ENCODE results near the gene TMEM121B.
"Not testable (repeated sequence)": the region's sequence is repeated elsewhere in the genome, so short reads cannot be mapped to it uniquely, and the experiment has no call there.

The TMEM121B gene

DNA sequence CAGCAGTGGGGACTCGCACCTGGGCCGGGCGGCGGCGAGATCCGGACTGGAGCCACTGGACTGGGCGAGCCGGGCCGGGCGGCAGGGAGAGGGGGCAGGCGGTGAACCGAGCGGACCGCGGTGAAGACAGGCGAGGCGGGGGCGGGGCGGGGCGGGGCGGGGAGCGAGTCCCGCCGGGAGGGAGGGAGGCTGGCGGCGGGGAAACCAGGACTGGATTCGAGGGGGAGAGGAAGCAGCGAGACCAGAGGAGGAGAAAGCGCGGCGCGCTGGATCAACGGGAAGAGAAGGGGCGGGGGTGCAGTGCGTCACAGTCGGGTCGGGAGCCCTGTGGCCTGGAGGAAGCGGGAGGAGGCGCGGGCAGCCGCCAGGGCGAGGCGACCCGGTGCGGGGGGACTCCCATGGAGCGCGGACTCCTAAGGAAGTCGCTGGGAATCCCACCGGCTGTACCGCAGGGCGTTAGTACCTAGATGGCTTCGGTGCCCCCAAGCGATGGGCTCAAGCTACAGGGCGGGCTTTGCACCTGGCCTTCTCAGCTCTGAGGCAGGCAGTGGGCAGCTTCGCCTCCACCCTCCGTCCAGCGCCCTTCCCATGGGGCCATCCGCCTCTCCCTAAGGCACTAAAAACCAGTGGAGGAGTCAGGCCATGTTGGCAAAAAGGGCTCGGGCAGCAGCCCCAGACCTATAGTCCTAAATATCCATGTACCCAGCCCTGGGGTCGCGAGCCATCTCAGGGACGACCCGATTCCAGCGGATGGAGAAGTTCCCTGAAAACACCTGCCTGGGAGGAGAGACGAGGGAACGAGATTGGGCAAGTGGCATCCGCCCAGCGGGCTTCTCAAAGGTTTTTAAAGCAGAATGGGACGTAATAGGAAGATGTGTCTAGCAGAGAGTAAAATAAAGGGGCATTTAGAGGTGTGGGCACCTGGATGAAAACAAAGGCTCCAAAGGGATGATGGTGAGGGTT is at the start of gene TMEM121B:
TSS of gene TMEM121B (minus strand) at position 128 of the 963 bp plus-strand sequence. CDS start 233 bp downstream, outside the sequence.
- peak; percentile 64 for DNase-seq

- no peak for DNase-seq
Measured at GRCh38 chr22:17167486-17167885, 46.3 kb upstream of the TMEM121B start.

DNA sequence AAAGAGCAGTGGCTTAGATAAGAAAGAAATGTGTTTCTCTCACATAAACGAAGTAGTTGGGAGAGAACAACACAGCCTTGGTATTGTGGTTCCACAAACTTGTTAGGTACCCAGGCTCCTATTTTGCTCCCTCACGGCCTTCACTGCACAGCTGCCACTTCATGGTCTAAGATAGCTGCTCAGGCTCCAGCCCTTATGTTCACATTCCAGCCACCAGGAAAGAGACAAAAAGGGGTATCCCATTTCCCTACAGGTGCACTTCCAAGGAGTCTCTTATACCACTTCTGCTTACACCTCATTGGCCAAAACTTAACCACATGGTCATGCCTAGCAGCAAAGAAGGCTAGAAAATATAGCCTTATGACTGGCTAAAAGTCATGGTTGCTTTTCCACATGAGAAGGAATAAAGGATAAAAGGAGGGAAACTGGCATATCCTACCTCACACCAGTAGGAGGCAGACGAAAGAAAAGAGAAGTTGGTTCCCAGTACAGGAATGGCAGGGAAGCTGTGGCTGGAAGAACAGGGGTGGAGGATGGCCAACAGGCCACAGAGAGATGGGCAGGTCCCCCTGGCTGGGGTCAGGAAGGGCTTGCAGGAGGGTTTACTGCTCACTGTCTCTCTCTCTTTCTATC is 43.3 kb upstream of the TMEM121B start:
- DNase-seq = no peak

GRCh38 chr22:17162731-17163130 is 41.6 kb upstream of the TMEM121B start:
- DNase-seq = no peak

DNA sequence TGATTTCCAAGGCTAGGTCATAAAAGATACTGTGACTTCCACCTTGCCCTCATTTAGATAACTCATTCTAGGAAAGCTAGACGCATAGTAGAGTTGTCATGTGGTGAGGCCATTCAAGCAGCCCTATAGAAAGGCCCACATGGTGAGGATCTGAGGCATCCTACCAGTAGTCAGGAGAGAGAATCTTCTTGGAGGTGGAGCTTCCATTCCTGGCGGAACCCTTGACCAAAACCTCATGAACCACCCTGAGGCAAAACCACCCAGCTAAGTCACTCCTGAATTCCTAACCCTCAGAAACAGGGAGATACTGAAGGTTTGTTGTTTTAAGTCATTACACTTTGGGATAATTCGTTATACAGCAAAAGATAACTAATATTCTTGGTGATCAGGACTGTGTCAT is 40.8 kb upstream of the TMEM121B start:
- DNase-seq = no peak

DNA sequence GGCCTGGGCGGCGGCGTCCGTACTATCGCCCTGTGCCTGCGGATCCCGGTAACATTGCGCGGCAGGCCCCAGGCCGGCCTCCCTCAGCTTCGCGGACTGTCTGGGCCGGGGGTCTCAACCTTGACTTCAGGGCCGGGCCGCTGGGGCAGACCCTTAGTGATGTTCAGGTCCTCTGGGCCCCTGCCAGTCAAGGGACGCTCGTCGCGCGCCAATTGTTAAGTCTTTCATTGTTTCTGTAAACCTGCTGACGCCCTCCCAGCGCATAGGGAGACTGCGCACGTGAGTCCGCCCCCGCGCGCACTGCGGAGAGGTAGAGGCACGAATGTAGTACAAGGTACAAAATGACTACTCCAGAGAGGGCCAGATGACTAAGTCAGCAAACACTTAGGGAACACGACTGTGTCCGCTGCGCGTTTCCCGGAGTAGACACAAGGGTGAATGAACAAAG is 38.4 kb upstream of the TMEM121B start:
- no peak for DNase-seq

- DNase-seq = peak; percentile 64
Measured at GRCh38 chr22:17158568-17159503, 37.7 kb upstream of the TMEM121B start, which contains the start of gene HDHD5. HDHD5 (minus strand) TSS chr22:17159277; CDS start chr22:17159251, 26 bp downstream.

DNA sequence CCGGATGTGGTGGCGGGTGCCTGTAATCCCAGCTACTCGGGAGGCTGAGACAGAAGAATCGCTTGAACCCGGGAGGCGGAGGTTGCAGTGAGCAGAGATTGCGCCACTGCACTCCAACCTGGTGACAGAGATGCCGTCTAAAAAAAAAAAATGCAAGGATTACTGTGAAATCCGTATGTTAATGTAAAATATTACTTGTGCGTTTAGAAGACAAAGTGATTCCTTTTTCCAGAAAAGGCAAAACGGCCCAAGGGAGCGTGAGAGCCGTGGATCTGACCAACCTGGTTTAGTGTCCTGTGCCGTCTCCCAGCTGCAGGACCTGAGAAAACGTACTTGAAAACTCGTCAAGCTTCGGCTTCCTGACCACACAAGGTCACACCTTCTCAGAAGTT is 37.0 kb upstream of the TMEM121B start:
- DNase-seq = no peak

DNA sequence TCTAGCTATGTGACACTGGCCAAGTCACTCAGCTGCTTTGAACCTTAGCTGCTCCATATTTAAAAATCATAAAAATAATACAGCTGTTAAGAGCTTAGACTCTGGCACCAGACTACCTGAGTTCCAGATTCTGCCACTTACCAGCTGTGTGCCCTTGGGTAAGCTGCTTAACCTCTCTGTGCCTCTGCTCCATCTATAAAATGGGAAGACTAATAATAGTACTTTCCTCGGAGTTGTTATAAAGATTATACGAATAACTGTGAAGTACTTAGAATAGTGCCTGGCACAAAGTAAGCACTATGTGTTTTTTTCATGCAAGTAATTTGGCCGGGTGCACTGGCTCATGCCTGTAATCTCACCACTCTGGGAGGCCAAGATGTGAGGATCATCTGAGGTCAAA is 36.6 kb upstream of the TMEM121B start:
- DNase-seq = no peak

DNA sequence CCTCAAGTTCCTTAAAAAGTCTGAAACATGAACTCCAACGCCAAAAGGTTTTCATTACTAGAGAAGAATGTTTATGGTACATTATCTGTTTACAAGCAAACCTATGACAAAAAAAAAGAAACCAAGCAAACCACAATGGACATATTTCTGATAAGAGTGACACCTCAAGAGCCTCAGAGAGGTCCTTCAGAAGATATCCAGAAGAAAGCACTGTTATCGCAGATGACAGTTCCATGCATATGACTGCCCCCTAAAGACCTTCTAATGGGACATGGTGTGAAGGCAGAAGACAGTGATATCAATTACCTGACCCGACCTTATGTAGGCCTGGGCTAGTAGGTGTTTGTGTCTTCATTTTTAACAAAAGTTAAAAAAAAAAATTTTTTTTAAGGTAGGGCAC is 34.8 kb upstream of the TMEM121B start:
- DNase-seq = no peak

GRCh38 chr22:17152971-17153370 is 31.8 kb upstream of the TMEM121B start:
- DNase-seq = no peak

GRCh38 chr22:17152340-17152739 is 31.2 kb upstream of the TMEM121B start:
- no peak for DNase-seq

GRCh38 chr22:17149076-17149815 is 28.1 kb upstream of the TMEM121B start:
- no peak for DNase-seq

DNA sequence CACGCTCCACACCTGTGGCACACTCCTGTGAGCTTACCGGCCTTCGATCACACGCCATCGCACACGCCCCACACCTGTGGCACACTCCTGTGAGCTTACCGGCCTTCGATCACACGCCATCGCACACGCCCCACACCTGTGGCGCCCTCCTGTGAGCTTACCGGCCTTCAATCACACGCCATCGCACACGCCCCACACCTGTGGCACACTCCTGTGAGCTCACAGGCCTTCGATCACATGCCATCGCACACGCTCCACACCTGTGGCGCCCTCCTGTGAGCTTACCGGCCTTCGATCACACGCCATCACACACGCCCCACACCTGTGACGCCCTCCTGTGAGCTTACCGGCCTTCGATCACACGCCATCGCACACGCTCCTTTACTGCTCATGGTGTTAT is 26.3 kb upstream of the TMEM121B start:
- DNase-seq = not testable (repeated sequence)

DNA sequence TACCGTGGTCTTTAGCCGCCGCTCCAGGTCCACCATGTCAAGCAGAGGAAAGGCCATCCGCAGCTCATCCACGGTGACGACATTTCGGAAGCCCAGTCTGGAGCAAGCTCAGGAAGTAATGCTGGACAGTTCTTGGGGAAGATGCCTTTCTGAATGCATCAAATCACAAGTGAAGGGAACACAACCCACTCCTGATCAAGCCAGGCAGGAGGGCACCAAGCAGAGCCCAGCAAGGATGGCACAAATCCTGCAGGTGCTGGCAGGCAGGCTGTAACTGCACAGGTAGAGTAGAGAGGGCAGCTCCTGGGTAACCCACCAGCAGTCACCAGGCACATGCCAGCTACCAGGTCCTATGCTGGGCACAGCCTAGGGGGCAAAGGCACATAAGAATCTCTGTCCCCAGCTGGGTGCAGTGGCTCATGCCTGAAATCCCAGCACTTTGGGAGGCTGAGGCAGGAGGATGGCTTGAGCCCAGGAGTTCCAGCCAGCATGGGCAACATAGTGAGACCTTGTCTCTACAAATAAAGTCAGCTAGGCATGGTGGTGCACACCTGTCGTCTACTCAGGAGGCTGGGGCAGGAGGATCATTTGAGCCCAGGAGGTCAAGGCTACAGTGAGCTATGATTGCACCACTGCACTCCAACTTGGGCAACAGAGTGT is 24.0 kb upstream of the TMEM121B start:
- DNase-seq = no peak

DNA sequence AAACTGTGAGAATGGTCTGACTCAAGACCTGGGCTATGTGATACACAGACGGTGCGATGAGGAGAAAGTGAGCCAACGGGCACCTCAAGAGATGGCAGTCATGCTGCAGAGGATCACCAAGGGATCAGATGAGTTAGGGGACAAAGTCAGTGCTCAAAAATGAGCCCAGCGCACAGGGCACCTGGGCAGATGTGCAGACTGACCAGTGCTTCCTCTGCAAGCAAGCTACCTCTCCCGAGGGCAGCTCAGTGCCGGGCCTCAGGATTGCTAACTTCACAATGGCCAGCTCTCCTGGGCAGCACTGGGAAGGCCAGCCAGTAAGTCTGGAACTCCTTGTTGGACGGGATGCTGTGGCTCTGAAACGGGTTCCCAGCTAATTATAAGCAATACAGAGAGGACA is 22.7 kb upstream of the TMEM121B start:
- DNase-seq = no peak

GRCh38 chr22:17143101-17143500 is 21.9 kb upstream of the TMEM121B start:
- no peak for DNase-seq

DNA sequence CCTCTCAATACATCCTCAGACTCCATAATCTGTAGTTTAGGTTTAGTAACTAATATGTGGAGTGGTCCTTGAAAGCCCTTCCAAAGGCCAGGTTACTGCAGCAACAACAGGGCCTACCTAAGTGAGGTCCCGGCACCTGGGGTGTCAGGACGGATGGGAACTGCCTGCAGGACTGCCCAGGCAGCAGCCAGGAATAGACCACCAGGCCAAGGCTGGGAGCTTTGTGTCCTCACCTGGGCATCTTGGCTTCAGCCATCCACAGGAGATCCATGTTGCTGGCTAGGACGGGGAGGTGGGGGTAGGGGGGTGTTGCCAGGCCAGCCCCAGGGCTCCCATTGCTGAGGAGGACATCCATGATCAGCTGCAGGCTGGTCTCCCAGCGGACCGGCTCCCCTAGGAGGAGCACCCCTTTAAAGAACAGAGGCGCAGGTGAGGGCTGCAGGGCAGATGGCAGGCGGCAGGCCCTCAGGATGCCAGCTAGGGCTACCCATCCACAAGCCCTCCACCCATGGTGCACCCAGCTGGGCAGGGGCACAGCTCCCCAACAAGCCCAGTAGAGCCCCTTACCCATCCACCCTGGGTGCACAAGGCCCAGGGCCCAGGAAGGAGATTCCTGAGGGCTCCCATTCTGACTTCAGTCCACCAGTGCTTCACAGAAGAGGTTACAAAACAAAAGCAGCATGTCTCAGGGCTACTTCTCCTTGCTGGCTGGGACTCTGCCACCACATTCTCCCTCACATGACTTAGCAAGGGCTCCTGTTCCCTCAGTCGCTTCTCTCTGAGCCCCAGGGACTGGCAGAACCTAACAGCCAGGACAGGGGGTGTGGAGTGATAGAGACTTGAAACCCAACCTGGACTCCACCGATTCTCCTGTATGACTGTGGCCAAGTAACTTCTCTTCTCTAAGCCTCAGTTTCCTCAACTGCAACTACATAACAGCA is 19.9 kb upstream of the TMEM121B start:
- DNase-seq = no peak

DNA sequence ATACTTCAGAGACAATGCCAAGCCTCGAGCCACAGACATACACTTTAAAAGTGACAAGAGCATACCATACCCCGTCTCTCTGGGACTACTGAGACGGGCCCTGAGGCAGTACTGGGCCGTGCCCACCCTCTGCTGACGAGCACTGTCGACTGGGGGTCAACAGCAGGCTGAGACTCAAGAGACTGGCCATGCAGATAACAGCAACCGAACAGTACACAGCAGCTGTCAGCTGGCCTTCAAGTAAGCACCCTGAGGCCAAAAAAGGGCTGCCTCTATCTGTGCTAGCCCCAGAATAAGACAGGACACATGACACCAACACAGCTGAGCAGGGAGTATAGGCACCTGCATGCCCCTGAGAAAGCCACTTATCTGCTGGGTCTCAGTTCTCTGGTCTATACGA is 18.9 kb upstream of the TMEM121B start:
- DNase-seq = no peak

- DNase-seq = no peak
Measured at GRCh38 chr22:17138513-17138912, 17.4 kb upstream of the TMEM121B start.

Measured in NCI-H526 treated with DMSO at 0.1 percent for 48 hours (cell line).